Measurements from ENCODE around the gene ACTR5. TPM values are rescaled to one million over a fixed set of nuclear protein-coding genes. Genes with fewer than 3 reads are reported as not detected.

Gene ACTR5
- total RNA-seq, 1 donor from 2014 or later: 3.0 TPM

GRCh38 chr20:38728191-38728781 lies 20.0 kb upstream of the ACTR5 start:
- DNase-seq (ENCODE audit: low spot score): no peak
- intact Hi-C loops (cut with DNase I): no loop called here

- no peak for DNase-seq (ENCODE audit: low spot score)
- intact Hi-C loops (cut with DNase I): no loop called here
Measured at GRCh38 chr20:38728911-38729642, 19.2 kb upstream of the ACTR5 start.

- intact Hi-C loops (cut with DNase I): loop anchor here (2.0 kb wide), 1 partner anchor 83 kb away; no protein-coding TSS in a partner anchor
- no peak for DNase-seq (ENCODE audit: low spot score)
Measured at GRCh38 chr20:38729767-38730166, 18.5 kb upstream of the ACTR5 start.

- intact Hi-C loops (cut with DNase I): loop anchor here (2.0 kb wide), 1 partner anchor 84 kb away; no protein-coding TSS in a partner anchor
- DNase-seq (ENCODE audit: low spot score): no peak
Measured at GRCh38 chr20:38730167-38730988, 17.9 kb upstream of the ACTR5 start.

- DNase-seq (ENCODE audit: low spot score): no peak
- intact Hi-C loops (cut with DNase I): loop anchor here (2.0 kb wide), 1 partner anchor 84 kb away; no protein-coding TSS in a partner anchor
Measured at GRCh38 chr20:38730989-38731737, 17.1 kb upstream of the ACTR5 start.

- intact Hi-C loops (cut with DNase I): loop anchor here (2.0 kb wide), 1 partner anchor 85 kb away; no protein-coding TSS in a partner anchor
- DNase-seq (ENCODE audit: low spot score): no peak
Measured at GRCh38 chr20:38731738-38732113, 16.5 kb upstream of the ACTR5 start.

- intact Hi-C loops (cut with DNase I): no loop called here
- no peak for DNase-seq (ENCODE audit: low spot score)
Measured at GRCh38 chr20:38732981-38733380, 15.3 kb upstream of the ACTR5 start.

- intact Hi-C loops (cut with DNase I): no loop called here
- no peak for DNase-seq (ENCODE audit: low spot score)
Measured at GRCh38 chr20:38735172-38735571, 13.1 kb upstream of the ACTR5 start.

GRCh38 chr20:38737887-38738286 lies 10.4 kb upstream of the ACTR5 start:
- DNase-seq (ENCODE audit: low spot score): no peak
- intact Hi-C loops (cut with DNase I): no loop called here

- intact Hi-C loops (cut with DNase I): no loop called here
Measured at GRCh38 chr20:38745757-38746156, 2.5 kb upstream of the ACTR5 start.

GRCh38 chr20:38747495-38748096 lies 664 bp upstream of the ACTR5 start:
- DNase-seq (ENCODE audit: low spot score): no peak
- intact Hi-C loops (cut with DNase I): no loop called here

More at GRCh38 chr20:38745757-38746156, 2.5 kb upstream of the ACTR5 start:
- DNase-seq (ENCODE audit: low spot score): no peak

- no peak for DNase-seq (ENCODE audit: low spot score)
- intact Hi-C loops (cut with DNase I): no loop called here
Measured at GRCh38 chr20:38748861-38749149, 545 bp downstream of the ACTR5 start.

- intact Hi-C loops (cut with DNase I): loop anchor here (10.0 kb wide), 1 partner anchor 143 kb away; no protein-coding TSS in a partner anchor
Measured at GRCh38 chr20:38751360-38751976, 3.2 kb downstream of the ACTR5 start.

GRCh38 chr20:38752029-38752428 lies 3.8 kb downstream of the ACTR5 start:
- no peak for DNase-seq (ENCODE audit: low spot score)
- intact Hi-C loops (cut with DNase I): loop anchor here (10.0 kb wide), 1 partner anchor 143 kb away; no protein-coding TSS in a partner anchor

More at GRCh38 chr20:38751360-38751976, 3.2 kb downstream of the ACTR5 start:
- DNase-seq (ENCODE audit: low spot score): no peak

GRCh38 chr20:38754924-38755323 lies 6.7 kb downstream of the ACTR5 start:
- no peak for DNase-seq (ENCODE audit: low spot score)
- intact Hi-C loops (cut with DNase I): loop anchor here (10.0 kb wide), 1 partner anchor 140 kb away; no protein-coding TSS in a partner anchor

- no peak for DNase-seq (ENCODE audit: low spot score)
- intact Hi-C loops (cut with DNase I): loop anchor here (10.0 kb wide), 1 partner anchor 139 kb away; no protein-coding TSS in a partner anchor
Measured at GRCh38 chr20:38755324-38755910, 7.2 kb downstream of the ACTR5 start.

GRCh38 chr20:38757145-38757775 lies 9.0 kb downstream of the ACTR5 start:
- DNase-seq (ENCODE audit: low spot score): no peak
- intact Hi-C loops (cut with DNase I): loop anchor here (10.0 kb wide), 1 partner anchor 138 kb away; no protein-coding TSS in a partner anchor

GRCh38 chr20:38759106-38759505 lies 10.8 kb downstream of the ACTR5 start:
- intact Hi-C loops (cut with DNase I): loop anchor here (10.0 kb wide), 1 partner anchor 136 kb away; no protein-coding TSS in a partner anchor

More at GRCh38 chr20:38759106-38759505, 10.8 kb downstream of the ACTR5 start:
- DNase-seq (ENCODE audit: low spot score): no peak
